Measurements from ENCODE around the gene ZNF410. TPM values are rescaled to one million over a fixed set of nuclear protein-coding genes. Genes with fewer than 3 reads are reported as not detected.

Gene ZNF410
- total and polyA plus RNA-seq, 2 of the 13 experiments (the other 11 are each of a cell fraction or from before 2014, with no cell fraction given) = 19.2 to 44.3 TPM

DNA sequence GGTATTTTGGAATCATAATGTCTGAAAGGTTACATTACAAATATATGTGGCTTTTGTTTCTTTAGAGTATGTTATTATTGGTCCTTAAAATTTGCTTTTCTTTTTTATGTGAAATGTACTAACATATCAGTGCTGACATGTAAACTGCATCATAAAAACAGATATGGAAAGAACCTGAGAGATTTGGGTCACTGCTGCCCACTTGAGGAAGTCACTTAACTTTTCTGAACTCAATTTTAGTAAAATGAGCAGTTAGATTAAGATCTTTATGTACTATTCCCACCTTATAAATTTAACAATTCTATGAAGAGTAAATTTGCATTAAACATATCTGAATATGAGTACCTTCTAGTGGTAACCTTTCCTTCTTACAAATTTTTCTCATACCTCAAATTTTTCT, 27.5 kb upstream of the ZNF410 start:
- H3K27me3 ChIP-seq (ENCODE audit: control insufficient read depth in 1 of 2, insufficient read depth in 2 of 2, low read length in 2 of 2) = no peaks in the 10 kb centered on the region
- no peaks in the 10 kb centered on the region for H3K4me1 ChIP-seq (ENCODE audit: insufficient read depth, low read length)
- ATAC-seq (no peak), FAIRE-seq (no peak), DNase-seq (ENCODE audit: low spot score) (no peak)
- no peaks in the 10 kb centered on the region for H3K9me3 ChIP-seq (ENCODE audit: low read length)
- H3K27ac ChIP-seq (ENCODE audit: extremely low read length, insufficient read depth, low read length) = no peak overlapping the region
- no peak overlapping the region for H2AFZ ChIP-seq (ENCODE audit: low read length)
- H3K36me3 ChIP-seq (replicated peaks in 1 of 2; ENCODE audit: control insufficient read depth in 1 of 2, insufficient read depth in 2 of 2, low read length in 2 of 2) = 0 out of 5 replicates have a peak, but pooled peaks cover 0 to 1% of the 10 kb centered on the region in 2 experiments
- no TSS peak for BruUV-seq (replicated peaks)
- no peak overlapping the region for H3K9ac ChIP-seq (ENCODE audit: insufficient read depth, low read depth, low read length)
- H3K79me2 ChIP-seq (ENCODE audit: insufficient read depth, low read length) = no peaks in the 10 kb centered on the region
- ChIA-PET CTCF (ENCODE audit: low intra/inter-chr PET ratio, low total read pairs) (no interaction called here), POLR2A (no interaction called here)
- in situ Hi-C loops (cut with HindIII; ENCODE audit: extremely low pct_ligation_motif_present, low pct_unique_long_range_greater_than_20kb) = no loop called here
- H3K4me3 ChIP-seq (replicated peaks in 1 of 3; ENCODE audit: insufficient read depth in 1 of 3, low read depth in 2 of 3, low read length in 3 of 3) = no peak overlapping the region
- H3K4me2 ChIP-seq (ENCODE audit: low read depth, low read length) = no peak overlapping the region
- intact Hi-C loops (cut with micrococcal nuclease; ENCODE audit: unreplicated experiment) = no loop called here
- TF ChIP-seq, protein P1, sequence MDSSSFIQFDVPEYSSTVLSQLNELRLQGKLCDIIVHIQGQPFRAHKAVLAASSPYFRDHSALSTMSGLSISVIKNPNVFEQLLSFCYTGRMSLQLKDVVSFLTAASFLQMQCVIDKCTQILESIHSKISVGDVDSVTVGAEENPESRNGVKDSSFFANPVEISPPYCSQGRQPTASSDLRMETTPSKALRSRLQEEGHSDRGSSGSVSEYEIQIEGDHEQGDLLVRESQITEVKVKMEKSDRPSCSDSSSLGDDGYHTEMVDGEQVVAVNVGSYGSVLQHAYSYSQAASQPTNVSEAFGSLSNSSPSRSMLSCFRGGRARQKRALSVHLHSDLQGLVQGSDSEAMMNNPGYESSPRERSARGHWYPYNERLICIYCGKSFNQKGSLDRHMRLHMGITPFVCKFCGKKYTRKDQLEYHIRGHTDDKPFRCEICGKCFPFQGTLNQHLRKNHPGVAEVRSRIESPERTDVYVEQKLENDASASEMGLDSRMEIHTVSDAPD (CRISPR knock-in tag; IDR thresholded peaks at IDR 0.05) = no peak
- no peak for TF ChIP-seq HNF4A (CRISPR knock-in tag; IDR thresholded peaks at IDR 0.05)
- TF ChIP-seq ZNF557 (CRISPR knock-in tag; IDR thresholded peaks at IDR 0.05) = no peak
- H4K20me1 ChIP-seq (ENCODE audit: insufficient read depth, low read length) = no peaks in the 10 kb centered on the region; the same call in 1 of the 2 replicates

DNA sequence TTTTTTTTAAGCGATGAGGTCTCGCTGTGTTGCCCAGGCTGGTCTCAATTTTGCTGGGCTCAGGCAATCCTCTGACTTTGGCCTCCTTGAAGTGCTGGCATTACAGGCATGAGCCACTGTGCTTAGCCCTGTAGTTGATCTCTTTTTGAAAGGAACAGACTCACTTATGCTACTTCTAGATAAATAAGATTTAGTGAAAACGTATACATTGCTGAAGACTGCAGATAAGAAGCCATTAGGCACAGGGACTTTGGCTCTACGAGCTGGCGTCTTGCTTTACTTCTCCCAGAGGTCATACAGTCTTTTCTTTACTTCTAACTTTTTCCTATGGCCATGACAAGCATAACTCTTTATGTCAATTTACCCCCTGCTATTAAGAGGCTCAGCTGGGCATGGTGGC, 25.6 kb upstream of the ZNF410 start:
- WGBS (ENCODE audit: low lambda C conversion rate) = 95% methylated on average over 5 of the region's 5 CpGs
- Histone ChIP-seq H3K4me2 (ENCODE audit: low read depth, low read length) (no peak overlapping the region), H3K27ac (ENCODE audit: extremely low read length, insufficient read depth, low read length) (no peak overlapping the region), H3K27me3 (ENCODE audit: control insufficient read depth in 1 of 2, insufficient read depth in 2 of 2, low read length in 2 of 2) (no peaks in the 10 kb centered on the region), H4K20me1 (ENCODE audit: insufficient read depth, low read length) (no peaks in the 10 kb centered on the region), H3K36me3 (replicated peaks in 1 of 2; ENCODE audit: control insufficient read depth in 1 of 2, insufficient read depth in 2 of 2, low read length in 2 of 2) (0 out of 5 replicates have a peak, but pooled peaks cover 0 to 1% of the 10 kb centered on the region in 2 experiments), H3K4me1 (ENCODE audit: insufficient read depth, low read length) (no peaks in the 10 kb centered on the region), H3K4me3 (replicated peaks in 1 of 3; ENCODE audit: insufficient read depth in 1 of 3, low read depth in 2 of 3, low read length in 3 of 3) (no peak overlapping the region), H2AFZ (ENCODE audit: low read length) (no peak overlapping the region), H3K9ac (ENCODE audit: insufficient read depth, low read depth, low read length) (no peak overlapping the region), H3K79me2 (ENCODE audit: insufficient read depth, low read length) (no peaks in the 10 kb centered on the region), H3K9me3 (ENCODE audit: low read length) (no peaks in the 10 kb centered on the region)
- no peak for FAIRE-seq
- DNase-seq (ENCODE audit: low spot score) = no peak
- no peak for TF ChIP-seq ZNF740 (CRISPR knock-in tag; IDR thresholded peaks at IDR 0.05)
- TF ChIP-seq AHR (CRISPR knock-in tag; IDR thresholded peaks at IDR 0.05) = no peak
- no peak for TF ChIP-seq ZNF296 (CRISPR knock-in tag; conservative IDR thresholded peaks at IDR 0.05)
- TF ChIP-seq DR1 (CRISPR knock-in tag; IDR thresholded peaks at IDR 0.05) = no peak
- no peak for TF ChIP-seq KIAA2018 (CRISPR knock-in tag; IDR thresholded peaks at IDR 0.05; ENCODE audit: borderline replicate concordance)
- ChIA-PET POLR2A (interaction anchor here (1.1 kb wide), 1 partner anchor 10 kb away, joined by 3 read pairs; the partner anchor contains the start of gene PTGR2), CTCF (ENCODE audit: low intra/inter-chr PET ratio, low total read pairs) (no interaction called here)
- intact Hi-C loops (cut with micrococcal nuclease; ENCODE audit: unreplicated experiment) = no loop called here
- in situ Hi-C loops (cut with HindIII; ENCODE audit: extremely low pct_ligation_motif_present, low pct_unique_long_range_greater_than_20kb) = no loop called here
- no peak for ATAC-seq
- BruUV-seq (replicated peaks) = no TSS peak

Data from HepG2 (cell line).